Measurements from ENCODE around the gene CITED2.
A peak's percentile ranks its signal among the peaks of the same experiment; 100 is the strongest.

CITED2 gene

DNA sequence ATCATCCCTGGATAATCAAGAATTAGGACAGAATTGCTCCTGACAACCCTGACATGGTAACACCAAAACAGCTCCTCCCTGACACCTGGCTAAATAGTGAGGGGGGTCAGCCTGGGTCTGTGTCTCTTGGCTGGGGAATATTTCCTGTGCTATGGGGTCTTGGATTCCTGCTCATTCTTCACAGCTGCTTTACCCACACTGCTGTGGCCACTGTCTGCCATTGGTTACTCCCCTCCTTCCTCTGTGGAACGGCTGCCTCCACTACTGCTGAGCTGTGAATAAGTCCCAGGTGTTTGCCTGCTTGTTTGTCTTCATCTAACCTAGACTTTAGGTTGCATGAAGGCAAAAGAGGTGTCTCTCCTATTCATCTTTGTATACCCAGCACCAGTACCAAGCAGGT is 48.8 kb downstream of the CITED2 start:
- DNase-seq, result no peak

DNA sequence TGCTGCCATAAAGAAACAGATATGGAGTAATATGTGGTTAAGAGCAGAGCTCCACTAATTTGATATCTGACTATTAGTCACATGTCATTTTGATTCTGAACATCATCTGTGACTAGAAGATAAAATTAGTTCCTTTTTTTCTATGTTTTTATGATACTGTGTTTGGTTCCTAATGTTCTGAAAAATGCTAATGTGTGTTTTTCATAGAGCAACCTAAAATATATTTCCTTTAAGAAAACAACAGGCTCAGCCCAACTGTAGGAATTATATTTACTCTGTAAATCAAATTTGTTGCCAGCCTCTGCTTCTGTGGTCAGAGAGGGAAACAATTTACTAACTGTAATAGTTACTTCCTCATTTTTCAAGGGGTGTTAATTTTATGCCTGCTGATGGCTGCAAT is 49.3 kb downstream of the CITED2 start:
- DNase-seq, result no peak

DNA sequence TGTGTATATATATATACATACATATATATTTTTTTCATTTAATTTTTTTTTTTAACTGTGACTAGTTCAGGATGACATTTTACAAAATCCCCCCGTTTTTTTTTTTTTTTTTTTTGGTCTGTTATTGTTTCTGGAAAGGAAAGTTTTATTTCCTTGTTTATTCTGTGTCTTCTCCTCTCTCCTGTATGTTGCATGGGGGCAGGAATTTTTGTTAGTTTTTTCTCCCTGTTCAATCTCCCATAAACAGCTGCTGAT is 50.2 kb downstream of the CITED2 start:
- DNase-seq, result no peak

DNA sequence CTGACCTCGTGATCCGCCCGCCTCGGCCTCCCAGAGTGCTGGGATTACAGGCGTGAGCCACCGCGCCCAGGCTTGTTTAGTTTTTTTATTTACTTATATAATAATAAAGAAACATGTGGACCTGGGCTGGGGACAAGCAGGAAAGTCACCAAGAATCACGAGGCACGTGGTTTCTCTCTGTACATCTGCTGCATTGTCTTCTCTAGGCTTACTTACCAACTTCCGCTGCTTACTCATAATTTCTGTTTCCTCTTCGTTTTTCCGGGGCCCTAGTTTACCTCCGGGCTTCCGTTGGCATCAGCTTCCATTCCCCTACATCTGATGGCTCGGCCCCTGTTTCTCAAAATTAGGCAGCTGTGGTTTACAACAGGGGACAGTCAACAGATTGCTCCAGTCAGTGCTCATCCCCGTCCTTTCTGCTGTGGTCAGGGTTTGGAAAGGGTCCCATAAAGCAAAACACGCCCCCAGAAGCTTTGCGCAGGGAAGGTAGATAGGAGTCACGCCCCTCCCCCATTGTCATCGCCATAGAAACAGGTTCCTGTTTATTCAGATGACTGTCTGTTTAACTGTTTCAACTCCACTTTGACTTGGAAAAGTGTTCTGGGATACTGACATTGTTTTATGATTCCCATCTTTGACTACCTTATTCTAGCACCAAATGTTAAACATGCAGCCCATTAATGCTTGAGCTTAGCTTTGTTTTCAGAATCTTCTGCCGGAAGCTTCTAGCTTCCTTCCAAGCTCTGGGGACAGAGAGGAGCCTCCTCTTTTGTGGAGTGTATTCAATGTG is 50.7 kb downstream of the CITED2 start:
- DNase-seq, result peak; percentile 59
